ENCODE data around the gene GDNF.

GDNF gene

GRCh38 chr5:37835380-37835973 is 4.4 kb downstream of the GDNF start:
- DNase-seq (ENCODE audit: low read depth) = no peak
- no peak for TF ChIP-seq CTCF (IDR thresholded peaks at IDR 0.05; ENCODE audit: control insufficient read depth, extremely low read depth, insufficient read depth)
- H3K4me3 ChIP-seq (ENCODE audit: low read depth, low read length) = no peak overlapping the region

DNA sequence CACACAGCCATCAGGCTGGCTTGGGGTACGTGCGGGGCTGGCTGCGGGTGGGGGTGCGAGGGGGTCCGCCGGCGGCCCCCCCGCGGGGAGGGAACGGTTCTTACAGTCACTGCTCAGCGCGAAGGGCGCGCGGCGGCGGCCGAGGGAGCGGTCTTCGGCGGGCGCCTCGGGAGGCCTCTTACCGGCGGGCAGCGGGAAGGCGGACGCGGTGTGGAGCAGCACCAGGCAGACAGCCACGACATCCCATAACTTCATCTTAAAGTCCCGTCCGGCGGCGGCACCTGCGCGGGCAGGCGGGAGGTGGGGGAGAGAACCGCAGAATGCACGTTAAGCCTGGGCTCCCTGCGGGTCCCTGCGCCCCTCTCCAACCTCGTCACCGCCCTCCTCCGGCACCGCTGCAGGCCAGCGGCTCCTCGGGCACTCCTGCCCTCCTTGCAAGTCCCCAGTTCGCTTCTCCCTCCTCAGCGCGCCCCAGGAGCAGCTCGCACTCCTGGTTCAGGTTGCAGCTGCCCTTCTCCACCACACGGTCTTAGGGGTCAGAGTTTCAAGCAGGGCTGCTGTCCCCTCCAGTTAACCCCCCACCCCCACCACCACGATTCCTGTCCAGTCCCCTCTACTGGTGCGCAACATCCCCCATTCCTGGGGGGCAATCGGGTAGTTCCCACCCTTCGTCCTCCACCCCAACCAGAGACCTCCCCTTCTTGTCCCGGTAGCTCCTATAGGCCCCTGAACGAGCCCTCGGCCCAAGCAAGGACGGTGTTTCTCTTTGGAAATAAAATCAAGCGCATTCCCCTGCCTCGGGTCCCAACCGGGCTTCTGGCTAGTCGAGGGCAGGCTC is 5.1 kb downstream of the GDNF start:
- TF ChIP-seq CTCF (IDR thresholded peaks at IDR 0.05; ENCODE audit: control insufficient read depth, extremely low read depth, insufficient read depth) = no peak
- no peak for DNase-seq (ENCODE audit: low read depth)
- H3K4me3 ChIP-seq (ENCODE audit: low read depth, low read length) = no peak overlapping the region

DNA sequence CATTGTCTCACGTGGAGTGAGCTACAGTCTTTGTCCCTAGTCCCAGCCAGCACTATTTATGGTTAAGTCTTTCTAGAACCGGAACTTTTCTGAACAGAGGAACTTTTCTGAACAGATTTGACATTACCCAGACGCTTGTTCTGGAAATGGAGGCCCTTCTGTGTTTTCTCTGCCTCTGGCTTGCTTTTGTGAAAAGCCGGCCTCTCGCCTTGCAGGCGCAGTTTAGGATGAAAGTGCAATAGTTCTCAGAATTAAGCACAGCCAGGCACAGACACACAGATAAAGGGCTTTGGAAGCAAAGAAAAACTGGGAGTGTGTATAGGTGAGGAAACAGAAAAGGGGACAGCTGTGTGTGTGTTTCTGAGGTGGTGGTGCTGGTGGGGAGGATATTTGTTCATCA is 5.9 kb downstream of the GDNF start:
- no peak for DNase-seq (ENCODE audit: low read depth)
- no peak overlapping the region for H3K4me3 ChIP-seq (ENCODE audit: low read depth, low read length)
- TF ChIP-seq CTCF (IDR thresholded peaks at IDR 0.05; ENCODE audit: control insufficient read depth, extremely low read depth, insufficient read depth) = no peak

DNA sequence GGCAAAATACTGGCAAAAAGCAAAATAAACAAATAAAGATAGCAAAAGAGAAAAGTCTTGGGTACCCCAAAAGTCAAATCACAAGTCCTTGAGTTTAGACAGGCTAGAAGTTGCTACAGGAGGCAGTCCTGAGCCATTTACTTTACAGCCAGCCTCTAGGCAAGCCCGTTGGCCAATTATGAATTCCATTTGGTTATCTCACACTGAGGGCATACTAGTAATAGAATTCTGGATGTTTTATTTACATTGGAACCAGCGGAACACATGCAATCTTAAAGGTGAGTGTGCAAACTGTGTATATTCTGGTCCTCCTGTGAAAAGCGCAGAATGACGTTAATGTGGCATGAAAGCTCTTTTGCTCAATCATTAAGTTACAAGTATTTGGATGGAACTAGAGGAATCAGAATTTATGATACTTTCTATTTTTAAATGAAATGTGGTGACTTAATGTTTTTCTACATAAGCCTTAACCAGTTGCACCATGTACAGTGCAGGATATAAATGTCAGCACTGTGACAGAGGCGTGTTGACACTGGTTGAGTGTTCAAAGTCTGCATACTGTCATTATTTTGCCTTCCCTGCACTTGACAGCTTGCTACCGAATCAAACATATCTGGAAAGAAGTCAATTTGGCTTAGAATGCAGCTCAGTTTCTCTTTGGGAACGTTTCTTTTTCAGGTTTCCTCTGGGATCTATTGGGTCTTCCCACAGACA is 7.9 kb downstream of the GDNF start:
- TF ChIP-seq CTCF (IDR thresholded peaks at IDR 0.05; ENCODE audit: control insufficient read depth, extremely low read depth, insufficient read depth) = no peak
- no peak for DNase-seq (ENCODE audit: low read depth)

DNA sequence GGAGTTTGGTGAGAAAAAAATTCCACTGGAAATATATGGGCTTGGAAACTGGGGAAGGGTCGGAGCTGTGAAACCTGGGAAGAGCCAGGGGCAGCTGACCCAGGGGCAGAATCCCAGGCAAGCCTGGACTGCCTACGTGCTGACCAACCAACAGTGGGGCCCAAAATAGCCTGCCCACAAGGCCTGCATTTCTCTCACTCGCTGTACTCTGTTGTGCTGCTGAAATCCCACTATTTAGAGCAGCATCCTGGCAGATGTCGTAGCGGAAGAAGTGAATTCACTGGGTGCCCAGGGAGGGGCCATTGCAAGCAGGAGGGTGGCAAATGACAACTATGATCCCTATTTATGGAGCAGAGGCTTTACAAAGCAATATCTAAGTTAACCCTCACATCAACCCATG is 9.5 kb downstream of the GDNF start:
- TF ChIP-seq CTCF (IDR thresholded peaks at IDR 0.05; ENCODE audit: control insufficient read depth, extremely low read depth, insufficient read depth) = no peak
- DNase-seq (ENCODE audit: low read depth) = no peak
- H3K4me3 ChIP-seq (ENCODE audit: low read depth, low read length) = no peak overlapping the region

More for the DNA sequence above, 7.9 kb downstream of the GDNF start:
- no peak overlapping the region for H3K4me3 ChIP-seq (ENCODE audit: low read depth, low read length)

GRCh38 chr5:37825334-37825915 is 14.4 kb downstream of the GDNF start:
- no peak for DNase-seq (ENCODE audit: low read depth)
- no peak for TF ChIP-seq CTCF (IDR thresholded peaks at IDR 0.05; ENCODE audit: control insufficient read depth, extremely low read depth, insufficient read depth)
- H3K4me3 ChIP-seq (ENCODE audit: low read depth, low read length) = no peak overlapping the region

Data from LNCaP clone FGC (cell line).